Stimulated activated effector memory CD8-positive, alpha-beta T cell treated with anti-CD3 and anti-CD28 coated beads, Interleukin-12 subunit alpha, Interleukin-12 subunit beta, amount 100 ng/mL, for 72 hours (primary cell): ENCODE results near the gene ZNF586.
"Not testable (repeated sequence)": the region's sequence is repeated elsewhere in the genome, so short reads cannot be mapped to it uniquely, and the experiment has no call there.

ENCODE experiments used
- ATAC-seq: fragments of 150-1000 bp; cut with Tn5 transposase; 2 replicates; pipeline ENCODE4 v1.10.0; 2021
- DNase-seq, 2 donors: peaks; one replicate each; pipeline ENCODE4 v3.0.0; 2021 to 2022; ENCODE audit warnings: low spot score in 2 of 2
- H3K27ac Mint-ChIP-seq: one replicate; pipeline ENCODE4 v1.8.0; 2022; ENCODE audit warnings: mild to moderate bottlenecking, mixed read lengths
- H3K36me3 Mint-ChIP-seq: one replicate; pipeline ENCODE4 v1.8.0; 2022; ENCODE audit warnings: mild to moderate bottlenecking, mixed read lengths
- H3K4me1 Mint-ChIP-seq: one replicate; pipeline ENCODE4 v1.8.0; 2022; ENCODE audit warnings: mixed read lengths
- H3K4me3 Mint-ChIP-seq: one replicate; pipeline ENCODE4 v1.8.0; 2022; ENCODE audit warnings: mild to moderate bottlenecking, mixed read lengths
- H3K9me3 Mint-ChIP-seq: one replicate; pipeline ENCODE4 v1.8.0; 2022; ENCODE audit warnings: mixed read lengths

The ZNF586 gene

DNA sequence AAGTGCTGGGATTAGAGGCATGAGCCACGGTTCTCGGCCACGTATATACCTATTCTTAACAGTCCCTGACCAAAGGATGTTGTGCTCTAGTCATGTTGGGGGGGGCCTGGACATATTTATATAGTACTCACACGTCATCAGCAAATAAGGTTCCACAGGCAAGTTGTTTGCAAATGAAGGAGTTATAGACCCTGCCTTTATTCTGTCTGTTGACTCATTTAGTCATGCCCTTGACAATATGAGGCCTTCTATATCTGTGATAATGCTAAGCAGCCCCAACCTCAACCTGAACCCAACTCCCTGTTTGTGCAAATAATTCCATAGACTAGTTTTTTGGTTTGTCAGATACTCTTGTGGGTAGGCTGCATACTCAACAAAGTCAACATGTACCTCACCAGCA lies 8.9 kb downstream of the ZNF586 start:
- Mint-ChIP-seq H3K4me3 (no peak overlapping the region), H3K4me1 (peaks cover 12% of the 10 kb centered on the region), H3K36me3 (peaks cover 81% of the 10 kb centered on the region), H3K9me3 (peaks cover 36% of the 10 kb centered on the region), H3K27ac (no peak overlapping the region)
- DNase-seq (no peak), ATAC-seq (no peak)

- DNase-seq (no peak), ATAC-seq (no peak)
- H3K36me3 Mint-ChIP-seq: peaks cover 82% of the 10 kb centered on the region
- no peak overlapping the region for H3K27ac Mint-ChIP-seq
- peaks cover 6% of the 10 kb centered on the region for H3K4me1 Mint-ChIP-seq
- H3K9me3 Mint-ChIP-seq: peaks cover 31% of the 10 kb centered on the region
- H3K4me3 Mint-ChIP-seq: no peak overlapping the region
Measured at GRCh38 chr19:57779220-57779845, 9.9 kb downstream of the ZNF586 start.

- Mint-ChIP-seq H3K4me1 (no peaks in the 10 kb centered on the region), H3K27ac (no peak overlapping the region), H3K9me3 (peaks cover 16% of the 10 kb centered on the region), H3K36me3 (peaks cover 16% of the 10 kb centered on the region), H3K4me3 (no peak overlapping the region)
- ATAC-seq (no peak), DNase-seq (no peak)
Measured at GRCh38 chr19:57786286-57786685, 16.8 kb downstream of the ZNF586 start.

DNA sequence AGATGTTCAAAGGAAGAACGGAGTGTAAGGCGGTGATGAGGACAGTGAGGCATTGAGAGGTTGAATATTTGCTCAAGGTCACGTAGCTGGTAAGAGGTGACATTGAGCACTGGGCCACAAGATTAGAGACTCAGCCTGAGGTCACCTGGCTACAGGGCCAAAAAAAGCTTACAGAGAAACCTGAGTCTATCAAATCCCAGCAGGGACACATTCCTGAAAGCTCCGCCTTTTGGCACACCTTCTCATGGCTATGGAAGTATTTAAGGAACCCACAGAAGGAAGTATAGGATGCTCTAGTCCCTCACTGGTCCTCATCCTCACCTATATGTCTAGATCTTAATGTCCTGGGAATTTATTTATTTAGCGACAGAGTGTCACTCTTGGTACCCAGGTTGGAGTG lies 17.4 kb downstream of the ZNF586 start:
- no peak for DNase-seq
- peaks cover 16% of the 10 kb centered on the region for H3K9me3 Mint-ChIP-seq
- no peak for ATAC-seq
- H3K4me1 Mint-ChIP-seq: no peaks in the 10 kb centered on the region
- H3K36me3 Mint-ChIP-seq: peaks cover 15% of the 10 kb centered on the region
- no peak overlapping the region for H3K4me3 Mint-ChIP-seq
- H3K27ac Mint-ChIP-seq: no peak overlapping the region

DNA sequence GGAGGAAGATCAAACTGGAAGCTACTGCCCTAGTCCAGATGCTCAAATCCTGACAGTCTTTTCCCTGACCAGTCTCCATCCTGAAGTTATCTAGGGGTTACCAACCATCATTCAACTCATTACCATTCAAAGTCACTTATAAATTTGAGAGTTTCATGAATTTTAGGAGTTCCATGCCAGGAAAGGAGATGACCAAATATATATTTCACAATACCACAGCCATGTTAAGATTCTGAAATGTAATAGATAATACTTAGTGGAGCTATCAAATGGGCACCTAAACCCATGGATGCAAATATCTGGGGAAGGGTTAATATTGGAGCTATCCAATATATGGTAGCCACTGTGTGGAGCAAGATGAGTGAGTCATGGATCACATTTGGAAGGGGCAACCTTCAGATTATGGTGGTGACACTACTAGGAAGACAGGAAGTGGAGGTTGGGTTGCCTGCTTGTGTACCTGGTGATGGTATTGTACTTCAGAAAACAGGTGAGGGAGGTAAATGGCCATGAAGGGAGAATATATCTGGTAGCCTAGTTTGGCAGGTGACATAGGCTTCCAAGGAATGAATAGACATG lies 18.7 kb downstream of the ZNF586 start:
- H3K4me3 Mint-ChIP-seq: no peak overlapping the region
- peaks cover 16% of the 10 kb centered on the region for H3K36me3 Mint-ChIP-seq
- H3K4me1 Mint-ChIP-seq: no peaks in the 10 kb centered on the region
- ATAC-seq (no peak), DNase-seq (no peak)
- peaks cover 16% of the 10 kb centered on the region for H3K9me3 Mint-ChIP-seq
- H3K27ac Mint-ChIP-seq: no peak overlapping the region

DNA sequence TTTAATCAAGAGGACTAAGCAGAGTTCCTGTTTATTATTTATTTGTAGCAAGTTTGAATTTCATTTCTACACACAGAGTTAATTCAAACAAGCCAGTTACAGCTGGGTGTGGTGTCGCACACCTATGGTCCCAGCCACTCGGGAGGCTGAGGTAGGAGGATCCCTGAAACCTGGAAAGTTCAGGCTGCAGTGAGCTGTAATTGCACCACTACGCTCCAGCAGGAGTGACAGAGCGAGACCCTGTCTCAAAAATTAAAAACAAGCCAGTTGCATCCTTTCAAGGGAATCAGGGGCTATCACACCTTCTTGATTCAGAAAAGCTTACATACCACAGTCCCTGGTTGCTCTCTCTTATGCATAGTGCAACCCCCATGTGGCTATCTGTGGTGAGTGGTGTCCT lies 19.8 kb downstream of the ZNF586 start:
- Mint-ChIP-seq H3K9me3 (peaks cover 16% of the 10 kb centered on the region), H3K36me3 (peaks cover 10% of the 10 kb centered on the region), H3K4me1 (no peaks in the 10 kb centered on the region), H3K27ac (no peak overlapping the region), H3K4me3 (no peak overlapping the region)
- DNase-seq: no peak
- ATAC-seq: no peak

- H3K4me1 Mint-ChIP-seq, DNase-seq, H3K9me3 Mint-ChIP-seq, H3K27ac Mint-ChIP-seq, H3K4me3 Mint-ChIP-seq, ATAC-seq: not testable (repeated sequence)
- H3K36me3 Mint-ChIP-seq: peaks cover 17% of the 10 kb centered on the region
Measured at GRCh38 chr19:57796580-57796979, 27.1 kb downstream of the ZNF586 start.

DNA sequence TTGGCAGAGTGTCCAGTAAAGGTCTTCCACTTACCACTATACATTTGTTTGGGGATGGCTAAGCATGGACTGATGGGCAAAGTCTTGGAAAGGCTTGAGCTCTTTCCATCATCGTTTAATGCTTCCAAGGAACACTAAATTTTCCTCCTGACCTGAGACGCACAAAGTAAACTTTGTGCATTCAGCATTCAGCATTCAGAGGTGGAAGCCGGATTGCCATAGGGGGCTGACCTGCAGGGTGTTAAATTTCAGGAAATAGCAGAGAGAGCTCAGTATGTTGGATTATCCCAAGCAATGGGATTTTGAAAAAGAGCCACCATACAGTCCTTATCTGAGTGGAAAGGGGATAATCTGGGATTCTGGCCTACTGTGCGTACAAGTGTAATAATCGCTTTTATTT lies 31.2 kb downstream of the ZNF586 start:
- Mint-ChIP-seq H3K4me3 (no peak overlapping the region), H3K4me1 (peaks cover 12% of the 10 kb centered on the region), H3K9me3 (no peaks in the 10 kb centered on the region), H3K36me3 (peaks cover 11% of the 10 kb centered on the region), H3K27ac (peak overlapping the region; percentile 24)
- ATAC-seq (no peak), DNase-seq (no peak)

DNA sequence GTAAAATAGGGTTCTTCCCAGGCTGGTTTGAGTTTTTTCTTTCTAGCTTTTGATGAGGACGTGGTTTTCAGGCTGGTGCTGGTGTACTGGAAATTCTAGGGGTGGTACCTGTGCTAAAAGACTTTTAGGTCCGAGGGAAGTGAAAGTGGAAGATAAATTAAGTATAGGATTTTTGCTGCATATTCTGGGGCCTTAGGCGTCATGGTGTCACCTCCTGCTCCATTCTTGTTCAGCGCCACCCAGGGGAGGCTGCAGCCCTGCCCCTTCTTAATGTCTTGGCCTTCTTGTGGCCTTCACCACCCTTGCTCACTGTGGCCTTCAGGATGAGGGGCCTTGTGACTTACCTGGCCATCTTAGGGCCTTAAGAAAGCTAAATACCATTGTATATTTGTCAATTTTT lies 32.8 kb downstream of the ZNF586 start:
- Mint-ChIP-seq H3K4me3 (no peak overlapping the region), H3K27ac (no peak overlapping the region), H3K36me3 (peaks cover 18% of the 10 kb centered on the region), H3K9me3 (no peaks in the 10 kb centered on the region), H3K4me1 (peaks cover 12% of the 10 kb centered on the region)
- no peak for ATAC-seq
- no peak for DNase-seq

- Mint-ChIP-seq H3K4me3 (peak overlapping the region; percentile 43), H3K27ac (no peak overlapping the region), H3K9me3 (no peaks in the 10 kb centered on the region), H3K4me1 (peaks cover 12% of the 10 kb centered on the region), H3K36me3 (peaks cover 27% of the 10 kb centered on the region)
- no peak for ATAC-seq
- no peak for DNase-seq
Measured at GRCh38 chr19:57803265-57803593, 33.8 kb downstream of the ZNF586 start.

DNA sequence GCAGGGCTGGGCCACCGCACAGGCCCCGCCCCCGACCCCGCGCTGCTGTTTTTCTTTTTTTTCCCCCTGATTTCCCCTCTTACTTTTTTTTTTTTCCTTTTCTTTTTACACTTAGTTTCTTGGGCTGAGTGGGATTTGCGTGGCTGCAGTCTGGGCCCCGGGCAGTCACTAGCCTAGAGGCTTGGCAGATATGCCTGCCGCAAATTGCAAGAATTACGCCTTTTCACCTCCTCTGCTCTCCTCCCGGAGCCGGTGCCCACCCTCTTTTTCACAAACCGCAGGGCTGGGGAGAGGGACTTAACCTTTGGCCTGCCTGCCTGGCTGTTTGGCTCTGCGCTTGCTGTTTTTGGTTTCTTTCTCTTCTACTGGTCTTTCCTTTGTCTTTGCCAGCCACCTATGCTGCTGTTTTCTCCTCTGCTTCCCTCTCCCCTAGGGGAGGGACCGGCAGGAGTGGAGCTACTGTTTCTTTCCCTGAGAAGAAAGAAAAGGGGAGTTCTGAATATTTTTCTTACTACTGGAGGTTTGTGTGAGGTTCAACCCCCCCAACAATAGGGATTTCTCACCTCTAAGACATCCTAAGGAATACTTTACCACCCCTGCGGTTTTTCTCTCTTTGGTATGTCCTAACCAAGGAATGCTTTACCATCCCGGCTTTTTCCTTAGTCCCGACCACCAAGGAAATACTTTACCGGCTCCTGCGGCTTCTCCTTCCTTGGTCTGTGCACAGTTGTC lies 34.3 kb downstream of the ZNF586 start:
- H3K4me3 Mint-ChIP-seq: peak overlapping the region; percentile 43
- H3K4me1 Mint-ChIP-seq: peaks cover 12% of the 10 kb centered on the region
- no peak overlapping the region for H3K27ac Mint-ChIP-seq
- no peaks in the 10 kb centered on the region for H3K9me3 Mint-ChIP-seq
- DNase-seq (no peak), ATAC-seq (no peak)
- peaks cover 32% of the 10 kb centered on the region for H3K36me3 Mint-ChIP-seq

GRCh38 chr19:57807541-57807940 lies 38.1 kb downstream of the ZNF586 start:
- peaks cover 68% of the 10 kb centered on the region for H3K36me3 Mint-ChIP-seq
- peaks cover 20% of the 10 kb centered on the region for H3K4me1 Mint-ChIP-seq
- ATAC-seq (no peak), DNase-seq (no peak)
- H3K9me3 Mint-ChIP-seq: no peaks in the 10 kb centered on the region
- no peak overlapping the region for H3K4me3 Mint-ChIP-seq
- no peak overlapping the region for H3K27ac Mint-ChIP-seq

- not testable (repeated sequence) for H3K27ac Mint-ChIP-seq, DNase-seq, H3K4me3 Mint-ChIP-seq, H3K9me3 Mint-ChIP-seq, ATAC-seq
- H3K36me3 Mint-ChIP-seq: peaks cover 71% of the 10 kb centered on the region
- H3K4me1 Mint-ChIP-seq: peaks cover 36% of the 10 kb centered on the region
Measured at GRCh38 chr19:57810410-57811295, 41.2 kb downstream of the ZNF586 start.

GRCh38 chr19:57812226-57812625 lies 42.8 kb downstream of the ZNF586 start:
- DNase-seq (no peak), ATAC-seq (no peak)
- H3K4me3 Mint-ChIP-seq: no peak overlapping the region
- H3K9me3 Mint-ChIP-seq: no peaks in the 10 kb centered on the region
- peaks cover 63% of the 10 kb centered on the region for H3K36me3 Mint-ChIP-seq
- H3K4me1 Mint-ChIP-seq: peaks cover 42% of the 10 kb centered on the region
- H3K27ac Mint-ChIP-seq: peak overlapping the region; percentile 40
